ENCODE results near the gene TUB. TPM values are rescaled to one million over a fixed set of nuclear protein-coding genes. Genes with fewer than 3 reads are reported as not detected.
A peak's percentile ranks its signal among the peaks of the same experiment; 100 is the strongest.

TUB gene
- total RNA-seq, 4 donors from 2014 or later: 8.2 to 19.0 (median 13.4) TPM

DNA sequence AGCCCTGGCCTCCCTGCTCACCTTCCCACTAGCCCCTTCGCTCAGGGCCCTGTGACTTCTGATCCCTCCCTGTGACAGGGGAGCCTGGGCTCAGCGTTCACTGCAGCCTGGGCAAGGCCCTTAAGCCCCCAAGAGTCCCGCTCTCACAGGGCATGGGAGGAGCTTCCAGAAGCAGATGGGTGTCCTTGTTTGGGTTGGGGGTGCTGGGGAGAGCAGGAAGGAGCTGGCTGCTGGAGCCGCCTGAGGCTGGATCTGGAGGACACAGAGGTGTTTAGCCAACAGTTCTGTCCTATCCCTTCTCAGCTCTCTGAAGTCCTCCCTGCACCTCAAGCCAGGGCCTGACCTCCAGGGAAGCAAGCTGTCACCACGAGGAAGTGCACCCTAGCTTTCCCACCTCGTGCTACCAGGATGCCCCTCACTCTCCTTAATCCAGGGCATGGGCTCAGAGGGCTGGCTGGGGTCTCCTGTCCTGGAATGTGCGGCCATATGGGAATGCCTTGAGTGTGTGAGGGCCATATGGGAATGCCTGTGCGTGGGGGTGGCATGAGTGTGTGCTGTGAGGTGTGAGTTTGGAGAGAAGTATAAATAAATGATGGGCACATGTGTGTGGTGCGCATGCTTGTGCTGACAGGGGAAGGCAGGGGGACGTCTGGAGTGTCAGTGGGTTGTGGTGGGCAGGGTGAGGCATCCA lies 25.0 kb upstream of the TUB start:
- peaks cover 0 to 31% (median 8%) of the 10 kb centered on the region in 3 donors for H3K4me1 ChIP-seq
- no peaks in the 10 kb centered on the region for H3K36me3 ChIP-seq
- no peak for TF ChIP-seq CTCF (IDR thresholded peaks at IDR 0.05)
- no peak for TF ChIP-seq POLR2A (IDR thresholded peaks at IDR 0.05)
- no peak for TF ChIP-seq EP300 (IDR thresholded peaks at IDR 0.05)
- no peak for TF ChIP-seq POLR2AphosphoS5 (IDR thresholded peaks at IDR 0.05)
- no peaks in the 10 kb centered on the region for H3K9me3 ChIP-seq
- WGBS, 2 donors (ENCODE audit: low coverage in 1 of 2): 70 to 95% methylated on average over 2 to 4 of the region's 10 CpGs
- ATAC-seq: no peak
- no peak overlapping the region for H3K27ac ChIP-seq
- no peaks in the 10 kb centered on the region for H3K27me3 ChIP-seq
- no peak overlapping the region for H3K4me3 ChIP-seq

- Histone ChIP-seq H3K27ac (peak overlapping the region in 3 of 4 donors; percentile 29 to 57 (median 47)), H3K4me1 (peaks cover 0 to 39% (median 8%) of the 10 kb centered on the region in 3 donors), H3K36me3 (no peaks in the 10 kb centered on the region), H3K4me3 (no peak overlapping the region), H3K27me3 (no peaks in the 10 kb centered on the region), H3K9me3 (no peaks in the 10 kb centered on the region)
- WGBS, 2 donors (ENCODE audit: low coverage in 1 of 2): 35 to 50% methylated on average over 10 to 12 of the region's 12 CpGs
- TF ChIP-seq POLR2A (IDR thresholded peaks at IDR 0.05): no peak
- TF ChIP-seq POLR2AphosphoS5 (IDR thresholded peaks at IDR 0.05): peak; percentile 79
- ATAC-seq: peak; percentile 88
Observed at GRCh38 chr11:8056810-8057463, 24.1 kb upstream of the TUB start.

GRCh38 chr11:8058216-8058615 lies 22.8 kb upstream of the TUB start:
- TF ChIP-seq EP300 (IDR thresholded peaks at IDR 0.05): no peak
- no peak for TF ChIP-seq POLR2A (IDR thresholded peaks at IDR 0.05)
- TF ChIP-seq CTCF (IDR thresholded peaks at IDR 0.05): no peak
- Histone ChIP-seq H3K27ac (no peak overlapping the region), H3K4me1 (peaks cover 4 to 52% (median 19%) of the 10 kb centered on the region in 3 donors), H3K36me3 (no peaks in the 10 kb centered on the region), H3K4me3 (no peak overlapping the region), H3K9me3 (no peaks in the 10 kb centered on the region), H3K27me3 (no peaks in the 10 kb centered on the region)
- 96 to 98% methylated on average over 8 to 9 of the region's 9 CpGs for WGBS, 2 donors (ENCODE audit: low coverage in 1 of 2)
- no peak for ATAC-seq

GRCh38 chr11:8059030-8059429 lies 22.0 kb upstream of the TUB start:
- ATAC-seq: no peak
- WGBS, 2 donors (ENCODE audit: low coverage in 1 of 2): 91 to 100% methylated on average over 1 to 5 of the region's 8 CpGs
- no peaks in the 10 kb centered on the region for H3K9me3 ChIP-seq
- no peak overlapping the region for H3K27ac ChIP-seq
- no peak overlapping the region for H3K4me3 ChIP-seq
- H3K27me3 ChIP-seq: no peaks in the 10 kb centered on the region
- H3K4me1 ChIP-seq: peaks cover 4 to 60% (median 26%) of the 10 kb centered on the region in 3 donors
- TF ChIP-seq CTCF (IDR thresholded peaks at IDR 0.05) (no peak), POLR2A (IDR thresholded peaks at IDR 0.05) (no peak), EP300 (IDR thresholded peaks at IDR 0.05) (no peak), POLR2AphosphoS5 (IDR thresholded peaks at IDR 0.05) (no peak)
- H3K36me3 ChIP-seq: no peaks in the 10 kb centered on the region

DNA sequence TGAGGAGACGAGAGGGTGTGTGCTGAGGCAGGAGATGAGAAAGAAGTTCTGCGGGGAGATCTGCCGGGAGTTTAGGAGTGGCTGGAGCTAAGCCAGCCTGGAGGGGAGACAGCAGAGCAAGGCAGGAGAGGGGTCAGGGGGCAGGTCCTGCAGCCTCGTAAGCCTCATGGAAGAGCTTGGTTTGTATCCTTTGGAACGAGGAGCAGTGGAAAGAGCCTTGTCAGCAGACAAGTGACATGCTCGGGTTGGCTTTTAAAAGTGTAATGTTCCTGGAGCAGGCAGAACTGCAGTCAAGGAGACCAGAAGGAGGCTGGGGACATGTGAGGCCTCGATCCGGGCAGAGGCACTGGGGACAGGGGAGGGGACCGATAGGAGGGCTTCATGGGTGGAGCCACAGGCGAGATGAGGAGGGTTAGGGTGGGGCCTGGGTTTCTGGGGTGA lies 21.4 kb upstream of the TUB start:
- no peak for ATAC-seq
- Histone ChIP-seq H3K36me3 (no peaks in the 10 kb centered on the region), H3K4me1 (peaks cover 4 to 66% (median 26%) of the 10 kb centered on the region in 3 donors), H3K4me3 (no peak overlapping the region), H3K27me3 (no peaks in the 10 kb centered on the region), H3K27ac (no peak overlapping the region), H3K9me3 (no peaks in the 10 kb centered on the region)
- TF ChIP-seq EP300 (IDR thresholded peaks at IDR 0.05) (no peak), CTCF (IDR thresholded peaks at IDR 0.05) (no peak), POLR2AphosphoS5 (IDR thresholded peaks at IDR 0.05) (no peak), POLR2A (IDR thresholded peaks at IDR 0.05) (no peak)
- 42 to 79% methylated on average over 9 of the region's 10 CpGs for WGBS, 2 donors (ENCODE audit: low coverage in 1 of 2)
